MM.1S (cell line): ENCODE measurements around the gene SMAGP.

ENCODE experiments used
- CTCF ChIP-seq: fragments of 300-600 bp; sonication (generic); IDR thresholded peaks from 2 replicates; pipeline ENCODE4 v1.5.1; 2016; ENCODE audit warnings: antibody characterized with exemption, low read length, mixed read lengths
- EZH2 ChIP-seq: fragments of 300-600 bp; sonication (generic); optimal IDR thresholded peaks from 2 replicates; pipeline ENCODE3; 2017; ENCODE audit warnings: low read depth, mild to moderate bottlenecking, antibody characterized with exemption, low read length, mixed read lengths

- no peak for TF ChIP-seq CTCF
- TF ChIP-seq EZH2, result no peak
Measured at GRCh38 chr12:51205350-51205749, 64.9 kb downstream of the SMAGP start.
